ENCODE measurements around the gene TRO.

The TRO gene

GRCh38 chrX:54934058-54934457, 13.4 kb downstream of the TRO start:
- no peak for DNase-seq
- H4K20me1 ChIP-seq (ENCODE audit: insufficient read depth, low read length): no peaks in the 10 kb centered on the region
- TF ChIP-seq CTCF (IDR thresholded peaks at IDR 0.05; ENCODE audit: low read length): no peak
- no peak for TF ChIP-seq EZH2 (optimal IDR thresholded peaks at IDR 0.05; ENCODE audit: low read depth, low read length)
- TF ChIP-seq EZH2phosphoT487 (IDR thresholded peaks at IDR 0.05; ENCODE audit: low read length): no peak
- H3F3A ChIP-seq (ENCODE audit: insufficient read depth, low read length): no peaks in the 10 kb centered on the region
- no peaks in the 10 kb centered on the region for H3K4me1 ChIP-seq (ENCODE audit: low read length)
- no peaks in the 10 kb centered on the region for H3K9me3 ChIP-seq (replicated peaks; ENCODE audit: insufficient read depth, low read length)
- H3K4me3 ChIP-seq (ENCODE audit: low read length): no peak overlapping the region
- H3K9me2 ChIP-seq (replicated peaks; ENCODE audit: insufficient read depth, low read length): no peaks in the 10 kb centered on the region
- H3K27ac ChIP-seq (ENCODE audit: low read length): no peak overlapping the region
- no peaks in the 10 kb centered on the region for H3K79me2 ChIP-seq (ENCODE audit: low read length)
- no peak overlapping the region for H2AFZ ChIP-seq (ENCODE audit: low read length)
- no peaks in the 10 kb centered on the region for H3K36me3 ChIP-seq (replicated peaks; ENCODE audit: insufficient read depth, low read length)
- no peak overlapping the region for H3K4me2 ChIP-seq (ENCODE audit: low read depth, low read length)
- H3K9ac ChIP-seq (ENCODE audit: low read length): no peak overlapping the region
- H3K27me3 ChIP-seq (replicated peaks; ENCODE audit: insufficient read depth, low read length): no peaks in the 10 kb centered on the region

- H3K4me1 ChIP-seq (ENCODE audit: low read length): no peaks in the 10 kb centered on the region
- no peak overlapping the region for H2AFZ ChIP-seq (ENCODE audit: low read length)
- TF ChIP-seq CTCF (IDR thresholded peaks at IDR 0.05; ENCODE audit: low read length): no peak
- no peak for TF ChIP-seq EZH2phosphoT487 (IDR thresholded peaks at IDR 0.05; ENCODE audit: low read length)
- no peak for TF ChIP-seq EZH2 (optimal IDR thresholded peaks at IDR 0.05; ENCODE audit: low read depth, low read length)
- no peaks in the 10 kb centered on the region for H3K9me2 ChIP-seq (replicated peaks; ENCODE audit: insufficient read depth, low read length)
- no peaks in the 10 kb centered on the region for H4K20me1 ChIP-seq (ENCODE audit: insufficient read depth, low read length)
- no peak overlapping the region for H3K9ac ChIP-seq (ENCODE audit: low read length)
- no peak overlapping the region for H3K4me2 ChIP-seq (ENCODE audit: low read depth, low read length)
- H3K9me3 ChIP-seq (replicated peaks; ENCODE audit: insufficient read depth, low read length): no peaks in the 10 kb centered on the region
- no peak overlapping the region for H3K4me3 ChIP-seq (ENCODE audit: low read length)
- no peaks in the 10 kb centered on the region for H3K27me3 ChIP-seq (replicated peaks; ENCODE audit: insufficient read depth, low read length)
- no peaks in the 10 kb centered on the region for H3K36me3 ChIP-seq (replicated peaks; ENCODE audit: insufficient read depth, low read length)
- no peaks in the 10 kb centered on the region for H3K79me2 ChIP-seq (ENCODE audit: low read length)
- DNase-seq: no peak
- no peak overlapping the region for H3K27ac ChIP-seq (ENCODE audit: low read length)
- H3F3A ChIP-seq (ENCODE audit: insufficient read depth, low read length): no peaks in the 10 kb centered on the region
These were observed 14.3 kb downstream of the TRO start for GRCh38 chrX:54934890-54935289.

- DNase-seq: no peak
- no peak overlapping the region for H3K27ac ChIP-seq (ENCODE audit: low read length)
- no peak overlapping the region for H2AFZ ChIP-seq (ENCODE audit: low read length)
- H3K27me3 ChIP-seq (replicated peaks; ENCODE audit: insufficient read depth, low read length): no peaks in the 10 kb centered on the region
- TF ChIP-seq EZH2 (optimal IDR thresholded peaks at IDR 0.05; ENCODE audit: low read depth, low read length): no peak
- no peak for TF ChIP-seq EZH2phosphoT487 (IDR thresholded peaks at IDR 0.05; ENCODE audit: low read length)
- TF ChIP-seq CTCF (IDR thresholded peaks at IDR 0.05; ENCODE audit: low read length): no peak
- no peak overlapping the region for H3K4me2 ChIP-seq (ENCODE audit: low read depth, low read length)
- H3K4me3 ChIP-seq (ENCODE audit: low read length): no peak overlapping the region
- H3F3A ChIP-seq (ENCODE audit: insufficient read depth, low read length): no peaks in the 10 kb centered on the region
- no peaks in the 10 kb centered on the region for H3K9me2 ChIP-seq (replicated peaks; ENCODE audit: insufficient read depth, low read length)
- H3K9ac ChIP-seq (ENCODE audit: low read length): no peak overlapping the region
- H4K20me1 ChIP-seq (ENCODE audit: insufficient read depth, low read length): no peaks in the 10 kb centered on the region
- H3K79me2 ChIP-seq (ENCODE audit: low read length): no peaks in the 10 kb centered on the region
- H3K9me3 ChIP-seq (replicated peaks; ENCODE audit: insufficient read depth, low read length): no peaks in the 10 kb centered on the region
- no peaks in the 10 kb centered on the region for H3K36me3 ChIP-seq (replicated peaks; ENCODE audit: insufficient read depth, low read length)
- H3K4me1 ChIP-seq (ENCODE audit: low read length): no peaks in the 10 kb centered on the region
These were observed 14.7 kb downstream of the TRO start for GRCh38 chrX:54935306-54935705.

All from MM.1S (cell line).